A673 (cell line): ENCODE data around the gene CWC27.

Source experiments
- CTCF ChIP-seq: fragments of 300-800, 200-600 bp; sonication (generic); conservative IDR thresholded peaks from 2 replicates; pipeline ENCODE4 v1.5.1; 2017; ENCODE audit warnings: low read depth, mild to moderate bottlenecking, antibody characterized with exemption, low read length, moderate library complexity, mixed read lengths
- EZH2 ChIP-seq: fragments of 200-600 bp; sonication (generic); IDR thresholded peaks from 2 replicates; pipeline ENCODE4 v1.6.1; 2017; ENCODE audit warnings: borderline replicate concordance, low read depth, mild to moderate bottlenecking, mixed read lengths, antibody characterized with exemption, low read length; ENCODE audit not compliant: poor library complexity, severe bottlenecking

GRCh38 chr5:64947801-64948200 lies 179.1 kb downstream of the CWC27 start:
- TF ChIP-seq CTCF (no peak), EZH2 (no peak)
